HL-60/S4 treated with phorbol 12-myristate 13-acetate at 8.2 ng/mL for 4 days and 3 days (cell line): ENCODE results near the gene RFC2.
"Not testable (repeated sequence)": the region's sequence is repeated elsewhere in the genome, so short reads cannot be mapped to it uniquely, and the experiment has no call there.

Source experiments
- in situ Hi-C: fragments of 300-500 bp; cut with MboI; formaldehyde crosslinking; loops from 2 replicates; pipeline ENCODE4 v1.15.0; 2022; ENCODE audit warnings: low sequenced_read_pairs

RFC2 gene

DNA sequence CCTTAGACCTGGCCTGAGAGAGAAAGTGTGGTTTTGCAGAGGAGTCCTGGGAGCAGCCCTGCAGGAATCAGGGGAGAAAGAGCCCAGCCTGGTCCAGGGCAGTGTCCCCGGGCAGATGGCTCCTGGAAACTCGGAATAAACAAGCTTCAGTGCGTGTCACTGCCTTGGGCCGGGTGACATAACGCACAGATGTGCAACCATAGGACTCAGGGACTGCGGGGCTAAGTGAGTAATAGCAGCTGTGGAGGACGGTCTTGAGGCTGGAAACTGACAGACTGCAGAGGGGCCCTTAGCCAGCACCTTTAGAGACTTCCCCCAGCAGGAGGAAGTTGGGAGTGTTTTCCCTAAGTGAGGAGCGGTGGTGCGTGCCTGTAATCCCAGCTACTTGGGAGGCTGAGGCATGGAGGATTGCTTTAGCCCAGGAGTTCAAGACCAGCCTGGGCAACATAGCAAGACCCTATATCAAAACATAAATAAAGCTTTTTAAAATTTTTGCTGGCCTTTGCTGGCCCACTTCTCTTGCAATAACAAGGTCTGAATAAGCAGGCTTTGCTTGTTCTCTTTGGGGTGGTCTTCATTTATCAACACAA lies 29.8 kb upstream of the RFC2 start:
- in situ Hi-C loops, result no loop called here

DNA sequence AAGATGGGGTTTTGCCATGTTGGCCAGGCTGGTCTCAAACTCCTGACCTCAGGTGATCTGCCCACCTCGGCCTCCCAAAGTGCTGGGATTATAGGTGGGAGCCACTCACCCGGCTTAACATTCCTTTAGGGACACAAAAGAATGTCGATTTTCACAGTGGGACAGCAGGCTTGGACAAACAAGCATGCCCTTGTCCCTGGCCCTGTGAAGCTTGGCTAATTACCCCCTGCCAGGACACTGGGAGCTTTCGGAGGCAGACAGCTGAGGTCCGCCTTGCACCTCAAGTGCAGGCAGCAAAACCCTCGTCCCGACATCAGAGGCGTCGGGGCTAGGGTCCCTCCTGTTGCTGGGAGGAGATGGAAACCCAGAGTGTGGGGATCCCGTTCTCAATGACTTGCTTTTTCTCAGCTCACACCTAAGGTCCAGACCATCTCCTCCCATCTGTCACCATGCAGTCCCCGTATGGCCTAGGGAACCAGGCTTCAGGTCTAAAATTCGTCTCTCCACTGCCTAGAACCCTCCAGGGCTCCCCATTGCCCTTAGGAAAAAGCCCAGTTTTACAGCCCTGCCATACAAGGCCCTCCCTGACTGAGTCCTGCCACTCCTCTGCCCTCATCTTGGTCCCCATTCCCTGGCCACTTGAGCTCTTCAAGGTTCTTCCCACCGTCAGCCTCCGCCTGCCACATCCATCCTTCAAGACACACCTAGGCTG lies 28.7 kb upstream of the RFC2 start:
- in situ Hi-C loops, result no loop called here

DNA sequence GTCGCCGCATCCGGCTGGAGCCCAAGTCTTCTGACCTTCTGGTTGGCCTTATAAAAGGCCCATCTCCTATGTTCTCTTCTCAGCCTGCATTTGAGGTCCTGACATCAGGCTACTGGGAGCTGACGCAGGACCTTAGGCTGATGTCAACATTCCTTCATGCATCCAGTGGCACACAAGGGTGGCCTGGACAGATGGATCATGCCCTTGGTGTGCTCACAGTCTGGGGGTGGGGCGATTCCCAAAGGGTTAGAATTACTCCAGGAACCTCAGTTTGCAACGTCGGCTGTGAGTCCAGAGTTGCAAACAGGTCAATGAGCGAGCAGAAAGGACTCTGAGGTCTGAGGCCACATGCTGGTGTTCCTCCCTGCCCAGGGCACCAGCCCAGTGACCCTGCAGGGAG lies 26.8 kb upstream of the RFC2 start:
- in situ Hi-C loops, result no loop called here

DNA sequence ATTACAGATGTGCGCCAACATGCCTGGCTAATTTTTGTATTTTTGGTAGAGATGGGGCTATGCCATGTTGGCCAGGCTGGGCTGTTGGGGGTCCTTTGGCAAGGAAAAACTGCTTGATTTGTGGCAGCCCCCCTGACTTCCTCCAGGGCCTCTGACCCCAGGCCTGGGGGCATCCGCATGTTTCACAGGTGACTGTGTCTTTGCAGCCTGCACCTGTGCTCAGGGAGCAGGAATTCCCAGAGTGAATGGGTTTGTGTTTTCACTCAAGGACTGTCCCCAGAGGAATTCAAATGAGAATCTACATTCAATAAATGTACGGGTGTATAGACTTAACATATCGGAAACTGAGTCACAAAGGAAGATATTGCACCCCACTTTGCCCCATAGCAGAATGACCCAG lies 23.4 kb upstream of the RFC2 start:
- in situ Hi-C loops, result no loop called here

DNA sequence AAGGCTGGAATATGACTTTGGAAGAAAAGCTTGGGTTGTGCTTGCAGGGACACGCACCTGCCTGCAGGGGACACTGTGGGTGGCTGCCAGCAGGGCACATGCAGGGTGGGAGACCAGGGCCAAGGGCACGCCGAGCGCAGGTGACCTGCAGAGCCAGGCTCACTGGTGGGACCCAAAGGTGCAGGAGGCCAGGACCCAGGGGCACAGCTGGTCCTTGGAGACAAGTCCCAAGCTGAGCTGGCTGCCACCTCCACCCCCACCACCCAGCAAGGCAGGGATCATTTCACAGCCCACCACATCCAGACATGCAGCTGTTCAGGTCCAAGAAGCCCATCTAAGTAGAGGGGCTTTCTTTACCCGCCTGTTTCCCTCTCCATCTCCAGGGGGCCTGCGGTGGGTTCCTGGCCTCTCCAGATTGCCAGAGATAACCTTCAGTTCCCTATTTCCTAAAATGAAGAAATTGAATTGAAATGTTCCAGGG lies 21.2 kb upstream of the RFC2 start:
- in situ Hi-C loops, result no loop called here

DNA sequence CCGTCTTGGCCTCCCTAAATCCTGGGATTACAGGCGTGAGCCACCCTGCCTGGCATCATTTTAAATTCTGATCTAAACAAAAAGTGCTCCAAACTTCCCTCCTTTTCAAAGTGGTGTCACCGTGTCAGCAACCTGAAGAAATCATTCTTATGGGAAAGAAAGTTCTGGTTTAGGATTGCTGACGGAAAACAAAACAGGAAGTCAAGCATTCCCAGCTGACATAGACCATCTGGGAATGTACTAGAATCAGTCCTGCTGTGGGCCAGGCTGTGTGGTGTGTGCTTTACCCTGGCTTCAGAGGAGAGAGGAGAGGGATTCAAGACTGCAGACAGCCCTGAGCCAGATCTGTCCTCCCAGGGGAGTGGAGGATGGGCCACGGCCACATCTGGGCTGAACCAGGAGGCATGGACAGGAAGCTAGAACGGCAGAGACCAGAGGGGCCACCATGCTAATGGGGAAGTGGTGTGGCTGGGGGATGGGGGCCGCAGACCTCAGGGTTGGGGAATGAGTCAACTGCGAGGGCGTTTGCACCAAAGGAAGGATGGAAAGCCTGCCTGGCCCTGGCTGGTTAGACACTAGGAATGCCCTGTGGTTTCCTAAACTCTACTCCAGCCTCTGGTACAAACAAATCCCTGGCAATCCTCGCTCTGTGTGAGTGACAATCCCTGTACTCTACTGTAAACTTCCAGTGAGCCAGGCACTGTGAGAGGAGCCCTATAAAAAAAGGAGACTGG lies 18.3 kb upstream of the RFC2 start:
- in situ Hi-C loops, result no loop called here

DNA sequence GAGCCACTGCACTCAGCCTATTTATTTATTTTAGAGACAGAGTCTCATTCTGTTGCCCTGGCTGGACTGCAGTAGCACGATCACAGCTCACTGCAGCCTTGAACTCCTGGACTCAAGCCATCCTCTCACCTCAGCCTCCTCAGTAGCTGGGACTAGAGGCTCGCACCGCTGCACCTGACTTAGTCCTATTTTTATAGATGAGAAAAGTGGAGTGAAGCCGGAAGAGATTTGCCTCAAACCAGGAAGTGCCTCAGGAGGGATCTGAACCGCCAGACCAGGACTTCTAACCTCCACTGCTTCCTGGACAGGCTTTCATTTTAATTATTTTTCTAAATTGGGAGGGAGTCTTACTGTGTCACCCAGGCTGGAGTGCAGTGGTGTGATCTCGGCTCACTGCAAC lies 17.5 kb upstream of the RFC2 start:
- in situ Hi-C loops, result no loop called here

DNA sequence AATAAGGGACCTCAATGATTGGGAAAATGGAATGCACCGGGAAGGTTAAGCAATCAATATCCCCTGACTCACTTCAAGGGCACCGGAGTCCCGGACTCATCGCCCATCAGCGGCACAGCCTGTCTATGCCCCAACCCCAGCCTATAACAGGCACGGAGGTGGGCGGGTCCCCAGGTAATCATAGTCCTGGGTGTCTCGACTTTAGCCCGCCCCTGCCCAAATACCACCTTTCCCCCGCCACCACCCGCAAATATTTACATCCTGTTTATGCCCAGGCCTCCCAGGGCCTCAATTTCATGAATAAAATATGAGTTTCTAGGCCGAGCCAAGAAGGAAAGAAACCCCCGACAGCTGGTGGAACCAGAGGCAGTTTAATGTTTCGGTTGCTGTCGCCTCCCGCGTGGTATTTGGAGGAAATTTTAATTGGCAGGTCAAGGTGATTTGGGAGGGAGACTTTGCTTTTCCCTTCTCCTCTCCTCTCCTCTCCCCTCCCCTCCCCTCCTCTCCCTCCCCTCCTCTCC lies 15.6 kb upstream of the RFC2 start:
- in situ Hi-C loops, result no loop called here

DNA sequence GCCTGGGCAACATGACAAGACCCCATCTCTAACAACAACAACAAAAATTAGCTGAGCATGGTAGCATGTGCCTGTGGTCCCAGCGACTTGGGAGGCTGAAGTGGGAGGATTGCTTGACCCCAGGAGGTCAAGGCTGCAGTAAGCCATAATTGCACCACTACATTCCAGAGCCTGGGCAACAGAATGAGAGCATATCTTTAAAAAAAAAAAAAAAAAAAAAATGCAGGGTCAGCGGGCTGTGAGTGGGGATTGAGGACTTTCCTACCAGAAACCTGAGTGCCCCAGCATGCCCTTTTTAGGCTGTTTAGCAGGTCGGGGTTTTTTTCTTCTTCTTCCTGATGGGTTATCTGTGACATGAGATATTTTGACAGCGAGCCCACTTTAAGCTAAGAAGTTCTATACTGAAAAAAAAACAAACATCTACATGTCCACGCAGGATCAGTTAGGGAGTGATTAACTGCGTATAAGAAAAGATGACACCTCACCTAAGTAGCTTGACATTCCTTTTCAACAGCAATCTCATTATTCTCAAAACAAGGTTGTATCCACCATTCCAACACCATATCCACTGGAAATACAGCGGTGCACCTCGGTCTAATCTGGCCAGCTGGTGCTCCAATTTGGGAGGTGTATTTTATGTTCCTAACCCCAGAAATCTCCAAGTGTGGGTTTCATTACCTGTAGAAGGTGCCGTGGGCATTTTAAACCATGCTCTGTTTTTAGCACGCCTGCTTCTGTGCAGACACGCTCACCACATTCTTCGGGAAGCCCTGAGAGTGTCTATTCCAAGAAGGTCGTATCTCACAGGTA lies 13.8 kb upstream of the RFC2 start:
- in situ Hi-C loops, result no loop called here

DNA sequence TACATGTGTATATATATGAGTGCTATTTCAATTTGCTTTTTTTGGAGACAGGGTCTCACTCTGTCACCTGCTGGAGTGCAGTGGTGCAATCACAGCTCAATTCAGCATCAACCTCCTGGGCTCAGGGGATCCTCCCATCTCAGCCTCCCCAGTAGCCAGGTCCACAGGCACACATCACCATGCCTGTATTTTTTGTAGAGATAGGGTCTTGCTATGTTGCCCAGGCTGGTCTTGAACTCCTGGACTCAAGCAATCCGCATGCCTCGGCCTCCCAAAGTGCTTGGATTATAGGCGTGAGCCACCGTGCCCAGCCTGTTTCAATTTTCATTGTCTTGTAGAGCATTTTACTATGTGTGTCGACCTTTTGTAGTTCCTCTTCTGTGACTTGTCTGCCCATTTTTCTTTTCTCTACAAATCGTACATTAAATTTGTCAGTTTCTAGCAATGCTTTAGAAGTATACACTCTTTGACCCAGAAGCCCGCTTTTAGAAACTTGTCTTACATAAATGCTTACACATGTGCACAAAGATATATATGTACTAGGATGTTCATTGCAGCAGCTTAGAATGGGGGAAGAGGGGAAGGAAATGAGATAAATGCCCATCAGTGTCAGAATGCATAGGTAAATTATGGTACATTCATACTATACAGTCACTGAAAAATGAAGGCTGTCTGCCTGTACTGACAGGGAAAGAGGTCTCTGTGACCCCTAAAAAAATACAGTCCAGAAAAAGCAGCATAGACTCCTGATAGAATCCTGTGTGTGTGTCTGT lies 12.2 kb upstream of the RFC2 start:
- in situ Hi-C loops, result no loop called here

DNA sequence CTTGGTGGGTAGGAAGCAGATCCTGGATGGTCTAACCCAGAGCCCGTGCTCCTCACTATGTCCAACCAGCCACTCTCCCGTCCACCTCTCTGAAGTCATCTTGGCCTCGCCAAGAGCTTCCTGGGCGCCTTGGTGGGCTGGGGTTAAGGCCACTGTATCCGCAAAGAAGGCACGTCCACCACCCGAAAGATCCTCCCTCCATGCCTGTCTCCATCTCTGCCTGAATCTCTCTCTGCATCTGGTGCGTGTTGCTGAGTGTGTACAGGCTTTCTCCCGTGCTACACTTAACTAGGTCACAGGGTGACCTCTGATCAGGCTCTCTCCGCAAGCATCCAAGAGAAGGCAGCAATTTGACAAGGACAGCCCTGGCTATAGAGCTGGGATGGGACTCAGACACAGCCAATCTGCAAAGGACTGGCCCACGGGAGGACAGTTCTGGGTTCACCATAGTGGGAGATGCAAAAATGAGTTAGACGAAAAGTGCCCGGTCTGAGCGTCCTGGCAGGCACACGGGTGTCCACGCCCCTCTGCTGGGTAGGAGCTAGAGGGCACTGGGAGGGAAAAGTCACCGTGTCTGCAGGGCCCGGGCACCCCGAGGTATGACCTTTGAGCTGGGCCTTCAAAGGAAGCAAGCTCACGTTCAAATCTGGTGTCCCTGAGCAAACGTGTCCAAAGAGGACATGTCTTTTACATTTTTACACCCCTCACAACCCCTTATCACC lies 9.4 kb upstream of the RFC2 start:
- in situ Hi-C loops, result no loop called here

DNA sequence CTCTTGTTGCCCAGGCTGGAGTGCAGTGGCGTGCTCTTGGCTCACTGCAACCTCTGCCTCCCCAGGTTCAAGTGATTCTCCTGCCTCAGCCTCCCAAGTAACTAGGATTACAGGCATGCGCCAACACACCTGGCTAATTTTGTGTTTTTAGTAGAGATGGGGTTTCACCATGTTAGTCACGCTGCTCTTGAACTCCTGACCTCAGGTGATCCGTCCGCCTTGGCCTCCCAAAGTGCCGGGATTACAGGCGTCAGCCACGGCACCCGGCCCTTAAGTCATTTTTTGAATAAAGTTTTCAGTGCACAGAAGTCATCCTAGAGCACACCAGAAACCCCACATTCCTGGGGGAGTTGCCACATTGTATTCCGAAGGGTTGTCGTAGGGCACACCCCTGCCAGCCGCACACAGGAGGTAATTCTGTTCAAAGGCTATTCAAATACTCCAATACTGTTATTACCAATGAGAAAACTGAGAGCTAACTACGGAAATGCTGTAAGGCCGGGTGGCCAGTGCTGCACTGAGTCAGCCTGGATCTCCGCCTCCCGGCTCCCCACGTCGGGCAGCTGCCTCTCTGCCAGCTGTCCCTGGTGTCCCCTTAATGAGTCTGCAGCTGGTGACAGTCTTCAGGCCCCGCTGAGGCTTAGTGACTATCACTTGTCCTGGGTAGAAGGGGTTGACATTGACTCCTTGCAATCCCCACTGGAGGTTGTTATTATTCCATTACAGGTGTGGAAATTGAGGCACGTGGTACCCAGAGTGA lies 8.6 kb upstream of the RFC2 start:
- in situ Hi-C loops, result no loop called here

DNA sequence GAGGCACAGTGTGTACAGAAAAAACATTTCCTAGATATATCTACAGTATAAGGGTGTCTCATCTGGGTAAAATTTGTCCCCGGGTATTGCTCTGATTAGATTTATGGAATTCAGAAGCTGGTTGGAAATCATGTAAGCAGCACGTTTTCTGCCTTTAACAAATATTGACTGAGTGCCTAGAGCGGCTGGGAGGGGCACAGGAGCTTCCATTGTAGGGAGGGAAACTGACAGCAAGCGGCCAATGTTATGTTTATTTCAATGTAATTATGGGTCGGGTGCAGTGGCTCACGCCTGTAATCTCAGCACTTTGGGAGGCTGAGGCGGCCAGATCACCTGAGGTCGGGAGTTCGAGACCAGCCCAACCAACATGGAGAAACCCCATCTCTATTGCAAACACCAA lies 4.4 kb upstream of the RFC2 start:
- in situ Hi-C loops, result no loop called here

DNA sequence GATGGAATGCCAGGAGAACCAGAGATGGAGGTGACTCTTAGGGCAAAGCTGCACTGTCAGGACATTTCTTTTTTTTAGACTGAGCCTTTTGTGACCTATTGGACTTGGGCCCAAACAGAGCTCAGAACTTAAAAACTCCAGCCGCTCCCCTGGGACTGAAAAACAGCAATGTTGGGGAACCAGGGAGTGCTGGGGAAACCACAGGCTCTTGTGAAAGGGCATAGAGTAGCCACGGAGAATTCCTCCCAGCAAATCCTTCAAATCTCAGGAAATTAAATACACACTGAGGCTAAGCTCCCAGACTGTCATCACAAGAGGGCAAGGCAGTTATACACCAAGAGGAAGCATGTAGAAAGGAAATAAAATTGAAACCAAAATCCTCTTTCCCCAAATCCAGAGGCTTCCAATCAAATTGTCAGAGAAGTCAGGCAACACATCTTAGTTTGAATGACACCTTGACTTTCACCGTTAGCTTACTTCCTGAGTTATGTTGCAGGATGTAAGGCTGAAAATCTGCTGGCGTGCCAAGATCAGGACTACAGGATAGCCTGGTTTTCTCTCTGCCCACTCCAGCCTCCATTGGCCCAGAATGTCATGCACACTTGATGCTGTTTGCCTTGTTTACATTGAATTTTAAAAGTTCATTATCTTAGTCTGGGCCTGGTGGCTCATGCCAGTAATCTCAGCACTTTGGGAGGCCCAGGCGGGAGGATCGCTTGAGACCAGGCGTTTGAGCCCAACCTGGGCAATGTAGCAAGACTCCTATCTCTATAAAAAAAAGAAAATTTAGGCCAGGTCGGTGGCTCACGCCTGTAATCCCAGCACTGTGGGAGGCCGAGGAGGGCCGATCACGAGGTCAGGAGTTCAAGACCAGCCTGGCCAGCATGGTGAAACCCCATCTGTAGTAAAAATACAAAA lies 2.6 kb upstream of the RFC2 start:
- in situ Hi-C loops, result no loop called here

DNA sequence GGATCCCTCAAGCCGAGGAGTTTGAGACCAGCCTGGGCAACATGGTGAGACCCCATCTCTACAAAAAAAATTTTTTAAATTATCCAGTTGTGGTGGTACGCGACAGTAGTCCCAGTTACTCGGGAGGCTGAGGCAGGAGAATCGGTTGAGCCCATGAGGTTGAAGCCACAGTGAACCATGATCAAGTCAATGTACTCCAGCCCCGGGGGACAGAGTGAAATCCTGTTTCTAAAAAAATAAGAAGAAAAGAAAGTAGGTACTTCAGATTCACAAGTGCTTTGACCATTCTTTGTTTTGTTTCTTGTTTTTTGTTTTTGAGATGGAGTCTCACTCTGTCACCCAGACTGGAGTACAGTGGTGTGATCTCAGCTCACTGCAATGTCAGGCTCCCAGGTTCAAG lies 1.3 kb upstream of the RFC2 start:
- in situ Hi-C loops, result not testable (repeated sequence)

DNA sequence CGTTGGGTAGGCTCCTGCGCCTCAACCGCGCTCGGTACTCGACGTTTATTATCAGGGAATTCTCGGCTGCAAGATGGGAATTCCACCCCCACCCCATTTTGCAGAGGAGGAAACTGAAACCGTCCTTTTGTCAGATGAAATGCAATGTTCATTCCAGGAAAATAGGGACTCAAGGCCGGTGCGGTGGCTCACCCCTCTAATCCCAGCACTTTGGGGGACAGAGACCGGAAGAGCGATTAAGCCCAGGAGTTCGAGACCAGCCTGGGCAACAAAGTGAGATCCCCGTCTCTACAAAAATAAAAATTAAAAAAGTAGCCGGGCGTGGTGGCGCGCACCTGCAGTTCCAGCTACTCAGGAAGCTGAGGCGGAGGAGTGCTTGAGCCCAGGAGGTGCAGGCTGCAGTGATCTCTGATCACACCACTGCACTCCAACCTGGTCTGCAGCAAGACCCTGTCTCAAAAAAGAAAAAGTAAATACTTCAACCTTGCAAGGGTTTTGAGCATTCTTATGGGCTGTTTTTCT lies 720 bp upstream of the RFC2 start:
- in situ Hi-C loops, result no loop called here

DNA sequence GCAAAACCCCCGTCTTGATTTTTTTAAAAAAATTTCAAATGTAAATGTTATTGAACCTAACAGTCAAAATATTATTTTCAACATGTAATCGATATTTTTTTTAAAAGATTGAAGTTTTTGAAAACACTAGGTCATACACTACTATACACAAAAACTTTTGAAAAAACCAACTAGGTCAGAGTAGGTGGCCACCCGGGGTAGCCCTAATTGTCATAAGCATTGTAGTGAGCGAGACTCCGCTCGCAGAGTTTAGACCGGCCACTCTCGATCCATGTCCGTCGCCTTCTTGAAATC lies 417 bp downstream of the RFC2 start:
- in situ Hi-C loops, result no loop called here

DNA sequence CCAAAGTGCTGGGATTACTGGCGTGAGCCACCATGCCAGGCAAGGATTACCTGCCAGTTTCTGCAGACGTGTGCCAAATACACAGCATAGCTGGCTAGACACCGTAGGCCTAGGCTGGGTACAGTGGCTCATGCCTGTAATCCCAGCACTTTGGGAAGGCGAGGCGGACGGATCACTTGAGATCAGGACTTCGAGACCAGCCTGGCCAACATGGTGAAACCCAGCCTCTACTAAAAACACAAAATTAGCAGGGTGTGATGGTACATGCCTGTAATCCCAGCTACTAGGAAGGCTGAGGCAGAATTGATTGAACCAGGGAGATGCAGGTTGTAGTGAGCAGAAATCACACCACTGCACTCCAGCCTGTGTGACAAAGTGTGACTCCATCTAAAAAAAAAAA lies 868 bp downstream of the RFC2 start:
- in situ Hi-C loops, result no loop called here
